Measurements from ENCODE around the gene ERCC6L2. TPM values are rescaled to one million over a fixed set of nuclear protein-coding genes. Genes with fewer than 3 reads are reported as not detected.

The ERCC6L2 gene
- total and polyA plus RNA-seq, 9 of the 15 experiments (the other 6 are each of a cell fraction or from before 2014, with no cell fraction given): 7.8 to 42.8 (median 23.6) TPM

DNA sequence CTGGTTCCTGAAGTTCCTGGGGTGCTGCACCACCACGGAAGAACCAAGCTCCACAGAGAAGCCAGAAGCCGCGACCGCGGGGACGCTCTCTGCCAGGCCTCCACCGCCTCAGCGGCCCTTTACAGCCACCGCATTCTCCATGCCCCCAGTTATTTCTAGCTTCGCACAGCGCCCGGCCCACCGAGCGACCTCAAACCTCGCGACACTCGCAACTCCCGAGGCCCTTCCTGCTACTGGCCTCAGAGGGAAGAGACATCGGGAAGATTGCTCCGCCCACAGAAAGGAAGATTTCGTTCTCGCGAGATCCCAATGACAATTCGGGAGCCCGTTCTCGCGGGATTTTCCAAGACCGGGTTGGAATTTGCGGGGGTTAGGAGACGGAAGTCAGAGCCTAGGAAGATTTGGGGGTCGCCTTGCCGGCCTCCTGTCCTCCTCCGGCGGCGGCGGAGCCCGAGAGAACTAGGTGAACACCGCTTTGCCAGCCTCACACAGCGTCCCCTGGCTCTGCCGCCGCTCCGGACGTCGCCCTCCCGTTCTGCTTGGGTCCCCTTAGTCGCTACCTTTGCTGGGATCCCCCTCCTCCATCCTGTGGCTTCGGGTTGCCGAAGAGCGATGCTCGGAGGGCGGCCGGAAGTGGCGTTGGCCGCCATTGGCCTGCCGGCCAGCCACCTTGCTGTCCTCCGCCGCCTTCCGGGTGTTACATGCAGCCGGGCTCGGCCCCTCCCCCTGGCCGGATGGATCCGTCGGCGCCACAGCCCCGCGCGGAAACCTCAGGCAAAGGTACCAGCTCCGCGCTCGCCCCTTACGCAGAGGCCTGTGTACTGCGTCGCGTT, at the start of gene ERCC6L2 (continued):
- TF ChIP-seq NR2C1 (IDR thresholded peaks at IDR 0.05) (no peak), NR2C1 (tag; IDR thresholded peaks at IDR 0.05) (peak; percentile 54; the same call in 1 of the 2 replicates), ZNF12 (CRISPR knock-in tag; IDR thresholded peaks at IDR 0.05) (no peak; the same call in 1 of the 2 replicates), CEBPB (tag; IDR thresholded peaks at IDR 0.05) (no peak), LCOR (CRISPR knock-in tag; IDR thresholded peaks at IDR 0.05) (peak; percentile 88), ZNF239 (CRISPR knock-in tag; IDR thresholded peaks at IDR 0.05) (no peak), ZFP36 (IDR thresholded peaks at IDR 0.05; ENCODE audit: low read depth, low read length, partially characterized antibody) (peak; percentile 43), TARDBP (IDR thresholded peaks at IDR 0.05) (no peak), ZNF280B (CRISPR knock-in tag; IDR thresholded peaks at IDR 0.05) (no peak), TFE3 (CRISPR knock-in tag; IDR thresholded peaks at IDR 0.05) (no peak), ZNF449 (CRISPR knock-in tag; IDR thresholded peaks at IDR 0.05) (no peak), SMARCA5 (IDR thresholded peaks at IDR 0.05) (no peak), KAT8 (IDR thresholded peaks at IDR 0.05; ENCODE audit: low read depth) (no peak), ZNF232 (CRISPR knock-in tag; IDR thresholded peaks at IDR 0.05) (no peak), ZNF668 (CRISPR knock-in tag; IDR thresholded peaks at IDR 0.05) (no peak), SETDB1 (IDR thresholded peaks at IDR 0.05; ENCODE audit: low read length) (no peak), MTA1 (IDR thresholded peaks at IDR 0.05; ENCODE audit: borderline replicate concordance) (0 out of 2 replicates have a peak, but pooled peaks have one; percentile 58), BRF1 (IDR thresholded peaks at IDR 0.05; ENCODE audit: borderline replicate concordance, extremely low read depth, insufficient read length) (no peak), KDM1A (IDR thresholded peaks at IDR 0.05) (no peak; a peak in 1 of 4 replicates)
- TF ChIP-seq, protein P1, sequence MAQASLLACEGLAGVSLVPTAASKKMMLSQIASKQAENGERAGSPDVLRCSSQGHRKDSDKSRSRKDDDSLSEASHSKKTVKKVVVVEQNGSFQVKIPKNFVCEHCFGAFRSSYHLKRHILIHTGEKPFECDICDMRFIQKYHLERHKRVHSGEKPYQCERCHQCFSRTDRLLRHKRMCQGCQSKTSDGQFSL (CRISPR knock-in tag; IDR thresholded peaks at IDR 0.05): peak; percentile 72; the same call in 1 of the 2 replicates
- TF ChIP-seq, protein P1 (tag; IDR thresholded peaks at IDR 0.05): no peak
- TF ChIP-seq, protein P2, sequence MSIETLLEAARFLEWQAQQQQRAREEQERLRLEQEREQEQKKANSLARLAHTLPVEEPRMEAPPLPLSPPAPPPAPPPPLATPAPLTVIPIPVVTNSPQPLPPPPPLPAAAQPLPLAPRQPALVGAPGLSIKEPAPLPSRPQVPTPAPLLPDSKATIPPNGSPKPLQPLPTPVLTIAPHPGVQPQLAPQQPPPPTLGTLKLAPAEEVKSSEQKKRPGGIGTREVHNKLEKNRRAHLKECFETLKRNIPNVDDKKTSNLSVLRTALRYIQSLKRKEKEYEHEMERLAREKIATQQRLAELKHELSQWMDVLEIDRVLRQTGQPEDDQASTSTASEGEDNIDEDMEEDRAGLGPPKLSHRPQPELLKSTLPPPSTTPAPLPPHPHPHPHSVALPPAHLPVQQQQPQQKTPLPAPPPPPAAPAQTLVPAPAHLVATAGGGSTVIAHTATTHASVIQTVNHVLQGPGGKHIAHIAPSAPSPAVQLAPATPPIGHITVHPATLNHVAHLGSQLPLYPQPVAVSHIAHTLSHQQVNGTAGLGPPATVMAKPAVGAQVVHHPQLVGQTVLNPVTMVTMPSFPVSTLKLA (conservative IDR thresholded peaks at IDR 0.05): peak; percentile 57 to 79

Data from K562 (cell line).